Activated naive CD4-positive, alpha-beta T cell (primary cell): Measurements from ENCODE around the gene TAF15.

ENCODE experiments used
- DNase-seq, 4 experiments: peaks; one replicate each; lab custom pipeline; 2025; lab: John Stamatoyannopoulos, UW

Gene TAF15

DNA sequence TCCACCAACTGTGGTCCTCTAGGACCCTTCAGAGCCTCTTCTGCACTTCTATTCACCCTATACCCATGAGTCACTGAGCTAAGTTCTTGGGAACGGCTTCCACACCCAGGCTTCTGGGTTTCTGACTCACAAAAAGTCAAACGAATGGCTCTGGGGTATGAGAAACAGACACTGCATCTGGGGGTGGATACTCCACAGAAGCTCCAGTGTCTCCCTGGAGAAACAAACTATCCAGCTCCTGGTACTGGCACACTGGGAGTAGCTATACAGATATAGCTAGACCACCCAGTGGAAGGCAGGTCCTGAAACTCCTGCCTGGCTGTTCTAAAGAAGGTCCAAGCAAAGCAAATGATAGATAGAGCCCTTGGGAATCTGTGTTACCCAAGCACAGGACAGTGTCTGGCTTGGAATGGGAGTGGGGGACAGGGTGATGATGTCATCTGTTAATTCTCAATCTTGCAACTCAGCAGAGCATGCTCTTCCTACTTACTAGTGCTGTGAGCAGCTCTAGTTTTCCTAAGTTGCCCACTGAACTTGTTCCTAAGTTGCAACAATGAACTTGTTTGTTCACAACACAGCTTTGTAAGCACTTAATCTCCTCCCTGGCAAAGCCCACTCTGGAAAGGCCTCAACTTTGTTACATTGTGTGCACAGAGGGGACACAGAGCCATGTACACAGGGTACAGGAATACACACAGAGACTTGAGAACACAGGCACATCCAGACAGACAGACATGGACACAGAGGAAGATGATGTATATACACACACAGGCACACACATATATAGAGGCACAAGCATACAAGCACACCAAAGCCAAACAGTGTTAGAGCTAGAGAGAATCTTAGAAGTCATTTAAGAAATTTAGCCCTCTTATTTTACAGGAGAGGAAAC is 20.6 kb upstream of the TAF15 start:
- no peak for DNase-seq

DNA sequence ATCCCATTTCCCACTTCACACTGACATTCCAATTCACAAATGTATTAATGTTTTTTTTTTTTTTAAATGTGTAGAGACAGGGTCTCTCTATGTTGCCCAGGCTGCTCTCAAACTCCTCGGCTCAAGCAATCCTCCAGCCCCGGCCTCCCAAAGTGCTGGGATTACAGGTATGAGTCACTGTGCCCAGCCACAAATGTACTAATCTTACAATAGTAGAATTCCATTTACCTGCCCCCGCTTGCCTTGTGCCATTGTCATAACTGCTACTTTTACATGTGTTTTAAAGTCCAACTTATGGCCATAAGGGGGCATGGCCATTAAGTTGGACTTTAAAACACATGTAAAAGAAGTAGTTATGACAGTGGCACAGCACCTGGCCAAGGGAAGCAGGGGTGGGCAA is 18.4 kb upstream of the TAF15 start:
- DNase-seq = no peak

DNA sequence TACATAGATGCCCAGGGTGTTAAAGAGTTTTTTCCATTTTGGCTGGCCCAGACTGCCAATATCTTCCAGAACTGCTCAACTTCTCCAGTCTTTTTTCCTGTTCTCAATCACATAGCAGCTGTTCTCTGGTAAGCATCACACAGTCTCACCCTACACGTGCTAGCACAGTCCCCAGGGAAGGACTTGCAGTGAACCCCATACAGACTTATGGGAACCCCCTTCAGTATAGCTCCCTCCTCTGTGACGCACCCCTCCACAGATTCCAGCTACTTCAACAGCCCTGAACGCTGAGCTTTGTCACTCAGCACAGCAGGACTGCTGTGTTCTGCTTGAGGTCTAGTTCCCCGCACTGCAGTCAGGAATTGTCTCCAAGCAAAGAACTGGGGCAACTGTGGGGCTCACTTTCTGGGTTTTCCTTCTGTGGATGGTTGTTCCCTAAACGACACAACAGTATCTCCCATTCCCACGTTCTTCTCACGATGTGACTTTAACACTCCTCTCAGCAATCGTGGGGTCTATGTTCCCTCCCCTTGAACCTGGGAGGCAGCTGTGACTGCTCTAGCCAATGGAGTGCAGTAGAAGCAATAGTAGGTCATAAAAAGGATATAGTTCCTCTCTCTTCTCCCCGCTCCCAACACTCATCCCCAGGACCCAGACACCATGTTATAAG is 17.5 kb upstream of the TAF15 start:
- no peak for DNase-seq

DNA sequence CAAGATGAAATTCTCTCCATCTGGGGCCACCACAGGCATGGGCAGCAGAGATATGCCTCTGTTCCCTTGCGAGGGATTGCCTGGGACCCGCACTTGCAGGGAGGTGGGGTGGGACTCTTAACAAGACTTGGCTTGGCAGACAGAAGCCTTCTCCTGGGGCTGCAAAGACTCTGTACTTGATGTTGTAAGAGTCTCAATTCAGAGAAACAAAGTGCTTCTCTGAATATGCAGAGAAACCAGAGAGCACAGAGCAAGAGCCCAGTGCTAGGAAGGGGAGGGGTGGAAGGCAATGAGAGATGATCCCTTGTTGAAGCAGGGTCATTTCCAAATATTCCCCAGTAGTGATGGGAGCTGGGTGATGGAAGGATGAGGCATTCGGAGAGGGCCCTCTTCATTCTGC is 16.0 kb upstream of the TAF15 start:
- no peak for DNase-seq

DNA sequence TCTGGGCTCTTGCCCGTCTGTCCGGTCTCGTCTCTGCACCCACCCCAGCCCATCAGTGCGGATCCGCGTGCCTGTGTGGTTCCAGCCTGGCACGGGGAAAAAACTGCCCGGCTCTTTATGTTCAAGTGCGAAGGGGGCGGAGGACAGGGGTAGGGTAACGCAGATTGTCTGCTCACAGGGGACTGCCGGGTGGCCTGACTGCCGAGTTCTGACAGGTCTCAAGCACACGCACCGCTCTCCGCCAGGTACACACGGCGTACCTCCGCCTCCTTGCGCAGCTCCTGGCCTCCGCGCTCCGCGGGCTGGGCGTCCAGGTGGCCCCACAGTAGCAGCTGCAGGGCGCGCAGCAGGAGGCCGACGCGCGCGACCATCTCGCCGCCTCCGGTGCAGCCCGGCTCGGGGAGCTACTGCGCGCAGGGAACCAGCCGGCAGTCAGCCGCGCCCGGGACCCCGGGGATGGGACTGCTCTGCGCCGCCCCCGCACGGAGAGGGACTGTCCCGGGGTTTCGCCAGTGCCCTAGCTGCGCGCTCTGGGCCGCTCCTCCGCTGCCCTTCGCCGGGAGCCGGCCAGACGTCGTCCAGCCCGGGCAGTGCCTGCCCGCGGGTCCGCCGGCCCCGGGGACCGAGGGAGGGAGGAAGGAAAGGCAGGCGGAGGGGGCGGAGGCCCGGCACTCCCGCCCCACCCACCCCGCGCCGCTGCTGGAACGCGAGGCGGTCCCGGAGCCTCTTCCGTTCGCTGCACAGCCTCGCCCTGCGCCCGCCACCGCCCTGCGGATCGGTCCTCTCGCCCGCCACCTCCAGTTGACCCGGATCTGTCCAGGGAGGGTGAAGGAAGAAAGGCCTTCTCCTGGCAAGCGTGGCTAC is 14.0 kb upstream of the TAF15 start, which contains the start of gene MMP28:
Gene MMP28 (minus strand): TSS at position 635 of the 864 bp plus-strand sequence. CDS start 264 bp downstream, at position 371.
- DNase-seq = peak in 2 of 4 experiments; percentile 21 to 41

DNA sequence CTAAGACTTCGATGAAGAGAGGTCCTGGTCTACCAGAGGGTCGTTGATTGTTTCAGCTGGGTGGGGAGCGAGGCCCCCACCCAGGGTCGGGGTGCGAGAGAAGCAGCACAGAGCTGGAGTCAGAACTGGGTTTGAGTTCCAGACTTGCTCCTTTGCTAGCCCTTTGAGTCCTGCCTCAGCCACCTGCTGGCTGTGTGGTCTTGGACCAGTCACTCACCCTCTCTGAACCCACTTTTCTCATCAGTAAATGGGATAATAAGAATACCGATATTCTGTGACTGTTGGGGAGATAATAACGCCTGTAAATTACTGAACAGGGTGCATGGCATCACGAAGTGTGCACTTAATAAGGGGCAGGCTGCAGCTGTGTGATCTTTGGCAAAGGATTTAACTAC is 13.4 kb upstream of the TAF15 start:
- DNase-seq = no peak

DNA sequence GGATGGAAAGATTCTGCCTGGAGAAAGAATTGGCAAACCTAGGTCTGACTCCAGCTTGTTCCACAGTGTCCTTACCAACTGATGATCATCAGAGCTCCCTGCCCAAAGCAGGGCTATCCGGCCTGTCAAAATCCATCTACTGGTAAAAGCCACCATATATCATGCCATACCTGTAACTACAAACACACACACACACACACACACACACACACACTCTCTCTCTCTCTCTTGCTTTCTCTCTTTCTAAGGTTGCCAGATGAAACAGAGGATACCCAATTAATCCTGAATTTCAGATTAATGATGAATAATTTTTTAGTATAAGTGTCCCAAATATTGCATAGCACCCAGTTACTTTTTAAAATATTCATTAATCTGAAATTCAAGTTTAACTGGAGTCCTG is 12.3 kb upstream of the TAF15 start:
- DNase-seq = no peak

DNA sequence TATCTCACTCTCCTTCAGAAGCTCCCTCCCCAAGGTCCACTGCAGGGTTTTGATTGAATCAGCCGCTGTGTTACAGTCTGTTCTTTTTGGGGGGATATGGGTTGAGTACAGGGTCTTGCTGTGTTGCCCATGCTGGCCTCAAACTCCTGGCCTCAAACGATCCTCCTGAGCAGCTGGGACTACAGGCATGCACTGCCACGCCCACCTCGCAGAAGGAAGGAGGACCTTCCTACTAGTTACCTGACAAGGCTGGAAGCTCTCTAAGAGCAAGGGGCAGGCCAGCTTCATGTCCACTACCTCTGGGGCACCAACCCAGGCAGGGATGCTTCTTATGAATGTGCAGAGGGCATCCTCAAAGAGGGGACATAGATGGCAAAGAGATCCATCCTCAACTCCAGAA is 11.9 kb upstream of the TAF15 start:
- DNase-seq = no peak

DNA sequence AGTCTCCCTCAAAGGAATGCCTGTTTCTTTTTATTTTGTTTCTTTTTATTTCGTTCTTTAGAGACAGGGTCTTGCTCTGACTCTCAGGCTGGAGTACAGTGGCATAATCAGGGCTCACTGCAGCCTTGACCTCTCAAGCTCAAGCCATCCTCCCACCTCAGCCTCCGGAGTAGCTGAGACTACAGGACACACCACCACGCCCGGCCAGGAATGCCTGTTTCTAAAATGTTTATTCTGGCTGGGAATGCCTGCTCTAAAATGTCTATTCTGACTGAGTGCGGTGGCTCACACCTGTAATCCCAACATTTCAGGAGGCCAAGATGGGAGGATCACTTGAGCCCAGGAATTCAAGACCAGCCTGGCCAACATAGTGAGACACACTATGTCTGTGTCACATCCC is 11.4 kb upstream of the TAF15 start:
- no peak for DNase-seq

DNA sequence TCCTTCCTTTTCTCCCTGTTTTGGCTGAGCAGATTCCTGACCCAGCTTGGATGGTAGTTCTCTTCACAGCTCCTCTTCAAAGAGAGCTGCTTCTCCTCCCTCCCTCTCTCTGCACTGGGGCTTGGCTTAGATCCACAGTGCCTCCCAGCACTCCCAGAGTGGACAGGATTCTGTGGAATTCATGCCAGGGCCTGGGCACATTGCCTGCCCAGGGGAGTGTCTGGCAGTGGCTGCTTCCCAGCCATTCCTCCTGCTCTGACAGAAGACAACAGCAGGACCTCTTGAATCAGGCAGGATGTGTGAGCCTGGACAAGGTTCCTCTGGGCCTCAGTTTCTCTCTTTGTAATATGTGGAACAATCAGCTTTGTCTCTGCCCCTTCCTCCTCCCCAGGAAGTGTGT is 9.3 kb upstream of the TAF15 start:
- DNase-seq = no peak

DNA sequence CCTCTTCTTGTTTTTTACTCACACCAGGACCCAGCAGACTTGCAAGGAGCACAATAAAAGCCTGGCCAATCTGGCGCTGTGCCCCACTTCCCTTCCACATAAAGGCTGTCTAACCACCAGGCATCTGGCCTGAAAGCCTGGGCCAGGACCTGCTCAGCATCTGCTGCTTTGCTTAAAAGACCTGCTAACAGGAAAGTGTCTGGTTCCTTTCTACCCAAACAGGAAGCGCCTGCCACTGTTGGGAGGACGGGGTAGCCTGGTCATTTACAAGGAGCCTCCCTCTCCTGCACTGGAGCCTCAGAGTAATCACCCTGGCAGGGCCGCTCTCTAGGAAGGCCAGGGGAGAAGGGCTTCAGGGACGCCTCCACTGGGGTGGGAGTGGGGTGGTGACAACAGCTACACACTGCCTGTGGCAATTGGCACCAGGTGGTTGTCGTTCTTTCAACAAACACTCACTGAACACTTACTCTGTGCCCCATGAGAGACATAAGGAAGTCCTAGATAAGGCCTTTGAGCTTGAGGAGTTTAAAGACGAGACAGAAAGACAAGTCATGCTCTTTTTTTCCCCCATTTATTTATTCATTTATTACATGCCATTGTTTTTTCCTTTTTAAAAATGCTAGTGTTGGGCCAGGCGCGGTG is 7.6 kb upstream of the TAF15 start:
- DNase-seq = peak in 1 of 4 experiments; percentile 34

DNA sequence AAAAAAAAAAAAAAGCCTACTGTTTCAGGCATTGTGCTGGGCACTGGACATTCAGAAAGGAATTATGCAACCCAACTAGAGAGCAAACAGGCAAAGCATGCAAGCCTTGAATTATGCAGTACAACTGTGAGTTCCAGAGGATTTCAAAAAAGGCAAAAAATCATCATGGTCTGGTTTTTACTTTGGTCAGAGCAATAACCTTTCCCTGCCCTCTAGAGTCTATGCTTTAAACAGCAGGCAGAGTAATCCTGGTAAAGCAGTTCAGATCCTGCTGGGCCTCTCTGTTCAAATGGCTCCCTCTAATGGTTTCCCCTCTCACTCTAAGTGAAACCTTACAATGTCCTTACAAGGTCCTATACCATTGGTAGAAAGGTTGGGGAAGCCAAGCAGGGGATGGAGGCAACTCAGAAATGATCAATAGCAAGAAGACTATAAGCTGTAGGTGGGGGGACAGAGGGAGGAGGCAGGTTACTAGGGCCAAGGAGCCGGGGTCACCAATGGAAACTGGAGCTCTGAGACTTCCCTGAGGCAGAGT is 4.6 kb upstream of the TAF15 start:
- DNase-seq = no peak

DNA sequence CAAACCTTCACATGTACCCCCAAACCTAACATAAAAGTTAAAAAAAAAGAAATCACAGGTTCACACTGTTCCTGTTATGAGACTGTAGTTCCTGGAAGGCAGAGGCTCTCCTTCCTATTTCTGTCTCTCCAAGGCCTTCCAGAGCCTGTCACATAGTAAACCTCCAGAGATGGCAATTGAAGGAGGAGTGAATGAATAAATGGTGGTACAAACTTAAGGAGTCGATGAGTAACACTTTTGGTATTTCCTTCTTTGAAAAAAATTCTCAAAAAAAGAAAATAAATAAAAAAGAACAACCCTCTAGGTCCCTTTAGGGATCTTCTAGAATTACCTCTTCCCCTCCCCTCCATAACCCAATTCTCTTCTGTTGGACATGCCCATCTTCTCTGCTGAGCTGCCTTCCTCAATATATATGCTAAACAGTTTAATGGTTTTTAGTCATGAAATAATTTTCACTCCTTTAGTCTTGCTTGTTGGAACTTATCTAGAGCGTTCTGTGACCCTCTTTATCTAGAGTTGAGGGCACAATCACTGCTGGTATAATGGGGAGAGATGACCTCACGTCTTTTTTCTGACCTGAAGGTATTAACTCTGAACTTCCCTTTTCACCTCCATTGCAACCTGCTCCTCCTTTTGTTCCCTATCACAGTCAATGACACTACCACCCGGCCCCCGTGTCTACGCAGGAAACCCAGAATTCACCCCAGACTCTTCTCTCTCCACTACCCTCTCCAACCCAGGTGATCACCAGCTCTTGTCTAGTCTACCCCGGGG is 1.7 kb upstream of the TAF15 start:
- DNase-seq = no peak

DNA sequence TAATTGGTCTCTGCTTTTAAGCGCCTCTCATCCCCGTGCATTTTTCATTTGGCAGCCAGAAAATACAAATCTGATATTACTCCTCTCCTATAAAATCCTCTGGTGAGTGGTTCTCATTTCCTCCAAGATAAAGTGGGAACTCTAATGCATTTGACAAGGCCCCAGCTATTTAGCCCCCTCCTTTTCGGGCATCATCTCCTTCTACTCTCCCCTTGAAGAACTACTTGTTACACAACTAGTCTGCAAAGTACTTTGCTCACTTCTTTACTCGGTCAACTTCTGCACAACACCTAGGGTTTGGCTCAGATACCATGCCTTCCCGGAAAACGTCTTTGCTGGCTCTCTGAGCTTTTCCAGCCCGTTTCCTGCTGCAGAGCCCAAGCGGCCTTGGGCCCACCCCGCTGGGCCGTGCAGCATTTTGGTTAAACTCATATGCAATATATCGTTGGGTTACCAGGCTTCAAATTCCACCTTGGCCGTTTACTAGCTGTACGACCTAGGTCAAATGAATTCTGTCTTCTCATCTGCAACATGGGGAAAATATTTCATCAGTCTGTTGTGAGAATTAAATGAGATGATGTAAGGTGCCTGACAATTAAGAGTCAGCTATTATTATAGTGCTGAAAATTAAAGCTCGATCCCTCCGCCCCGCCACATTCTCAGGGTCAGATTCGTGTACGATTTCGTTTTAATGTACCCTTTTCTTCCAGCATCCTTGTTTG is 883 bp upstream of the TAF15 start:
- no peak for DNase-seq

DNA sequence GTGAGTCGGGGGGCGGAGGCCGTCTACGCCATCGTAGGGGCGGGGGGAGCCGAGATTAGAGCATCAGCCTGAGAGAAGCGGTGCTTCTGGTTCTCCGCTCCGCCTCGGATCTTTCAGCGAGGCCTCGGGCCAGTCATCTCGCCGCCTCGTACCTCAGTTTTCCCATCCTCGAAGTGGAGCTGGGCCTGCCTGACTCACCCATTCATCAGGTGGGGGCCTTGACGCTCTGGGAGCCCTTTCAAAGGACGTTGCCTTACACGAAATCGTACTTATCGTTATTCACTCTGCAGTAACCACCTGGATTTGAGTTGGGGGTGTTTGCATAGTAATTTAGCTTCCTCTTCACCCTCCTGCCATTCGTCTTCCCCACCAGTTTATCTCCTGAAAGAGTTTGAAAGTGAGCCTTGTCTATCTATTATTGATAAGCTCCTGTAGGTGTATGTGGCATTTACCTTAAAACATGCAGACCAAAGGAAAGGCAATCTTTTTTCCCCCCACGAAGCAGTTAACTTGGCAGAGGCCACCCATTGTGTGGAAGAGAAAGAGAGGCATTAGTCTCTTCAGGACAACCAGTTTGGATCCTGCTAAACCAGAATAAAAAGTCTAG is 674 bp downstream of the TAF15 start:
- no peak for DNase-seq

DNA sequence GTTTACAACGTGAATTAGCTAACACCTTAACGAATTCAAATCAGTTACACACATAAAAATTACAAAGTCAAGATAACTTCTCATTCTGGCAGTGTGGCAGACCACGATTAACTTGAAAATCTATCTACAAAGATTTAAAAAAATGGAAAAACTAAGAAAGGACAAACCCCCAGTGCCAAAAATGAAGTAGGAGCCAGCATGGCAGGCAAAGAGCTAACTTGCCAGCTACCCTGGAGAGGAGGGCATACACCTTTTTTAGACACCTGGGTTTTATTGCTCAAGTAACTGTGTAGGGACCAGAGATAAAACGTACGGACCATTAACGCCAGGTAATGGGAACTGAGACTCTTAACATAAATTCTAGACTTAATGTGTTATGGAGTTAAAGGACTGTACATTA is 2.5 kb downstream of the TAF15 start:
- DNase-seq = no peak

DNA sequence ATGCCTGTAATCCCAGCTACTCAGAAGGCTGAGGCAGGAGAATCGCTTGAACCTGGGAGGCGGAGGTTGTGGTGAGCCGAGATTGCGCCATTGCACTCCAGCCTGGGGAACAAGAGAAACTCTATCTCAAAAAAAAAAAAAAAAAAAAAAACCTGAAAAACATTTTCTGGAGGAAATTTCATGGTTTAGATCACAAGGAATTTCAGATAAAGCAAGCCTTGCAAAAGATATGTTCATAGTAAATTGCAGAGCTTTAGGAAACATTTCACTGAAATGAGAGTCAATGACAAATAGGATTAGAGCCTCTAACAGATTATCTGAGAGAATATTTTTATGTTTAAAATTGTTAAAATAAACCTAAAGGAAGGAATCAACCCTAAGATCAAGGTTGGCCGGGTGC is 3.2 kb downstream of the TAF15 start:
- DNase-seq = no peak

DNA sequence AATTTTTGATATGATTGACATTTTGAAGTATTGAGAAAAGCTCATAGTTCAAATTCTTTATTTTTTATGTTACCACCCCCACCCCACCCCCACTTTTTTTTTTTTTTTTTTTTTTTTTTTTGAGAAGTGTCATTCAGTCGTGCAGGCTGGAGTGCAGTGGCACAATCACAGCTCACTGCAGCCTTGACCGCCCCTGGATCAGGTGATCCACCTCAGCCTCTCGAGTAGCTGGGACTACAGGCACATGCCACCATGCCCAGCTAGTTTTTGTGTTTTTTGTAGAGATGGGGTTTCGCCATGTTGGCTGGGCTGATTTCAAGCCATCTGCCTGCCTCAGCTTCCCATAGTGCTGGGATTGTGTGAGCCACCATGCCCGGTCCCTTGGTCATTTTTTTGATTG is 7.4 kb downstream of the TAF15 start:
- DNase-seq = no peak

DNA sequence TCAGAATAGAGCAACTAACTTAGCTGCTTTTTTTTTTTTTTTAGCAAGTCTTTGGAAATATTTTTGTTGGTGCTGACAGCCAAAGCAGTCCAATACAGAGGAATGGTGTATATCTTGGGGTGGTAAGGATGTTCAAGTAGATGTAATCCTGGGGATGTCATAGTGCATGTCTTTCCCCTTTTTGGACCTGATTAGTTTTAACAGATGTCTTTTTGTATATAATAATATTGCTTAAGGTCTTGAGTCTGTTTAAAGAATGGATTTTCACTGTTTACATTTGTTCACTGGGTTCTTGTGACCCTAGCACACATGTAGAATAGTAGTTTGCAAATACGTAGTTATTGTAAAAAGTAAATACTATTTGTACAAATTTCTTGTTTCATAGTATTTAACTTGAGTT is 7.9 kb downstream of the TAF15 start:
- no peak for DNase-seq

DNA sequence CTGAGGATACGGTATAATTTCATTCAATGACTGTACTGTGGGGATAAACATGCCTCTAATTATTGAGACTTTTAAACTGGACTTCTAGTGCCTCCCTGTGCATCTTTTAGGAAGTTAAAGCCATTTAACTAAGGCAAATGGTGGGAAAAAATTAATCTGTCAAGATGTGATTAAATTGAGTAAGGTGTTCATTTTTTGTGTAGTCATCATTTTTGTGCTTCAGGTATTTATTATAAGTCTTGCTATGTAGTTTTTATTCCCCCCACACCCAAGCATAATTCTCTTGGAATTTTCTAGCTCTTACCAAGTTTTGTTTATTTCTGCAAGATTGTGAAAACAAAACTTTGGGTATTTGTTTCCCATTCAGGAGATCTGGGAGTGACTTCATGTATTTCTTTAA is 10.2 kb downstream of the TAF15 start:
- DNase-seq = no peak
